Measurements from ENCODE around the gene TEX29. TPM values are rescaled to one million over a fixed set of nuclear protein-coding genes. Genes with fewer than 3 reads are reported as not detected.

TEX29 gene
- total RNA-seq, 5 donors from 2014 or later (not counting 1 experiment from before 2014, with no cell fraction given): 0.36 to 0.76 (median 0.70) TPM; not detected in 2

- H3K4me3 Mint-ChIP-seq: no peak overlapping the region
- Histone ChIP-seq H3K36me3 (ENCODE audit: control insufficient read depth in 2 of 2, extremely low read depth in 1 of 2, insufficient read depth in 1 of 2, low read length in 1 of 2) (no peaks in the 10 kb centered on the region), H3K4me1 (ENCODE audit: control insufficient read depth in 1 of 2, extremely low read depth in 1 of 2, insufficient read depth in 2 of 2, low read length in 2 of 2) (no peaks in the 10 kb centered on the region), H3K27me3 (replicated peaks in 1 of 2; ENCODE audit: control insufficient read depth in 2 of 2, extremely low read depth in 1 of 2, insufficient read depth in 2 of 2, low read length in 1 of 2) (no peaks in the 10 kb centered on the region), H3K27ac (ENCODE audit: low read length) (no peak overlapping the region), H3K4me3 (ENCODE audit: control insufficient read depth in 1 of 2, extremely low read depth in 1 of 2, low read length in 1 of 2) (no peak overlapping the region), H3K9me3 (no peaks in the 10 kb centered on the region)
- 88% methylated on average over 25 of the region's 25 CpGs for WGBS (ENCODE audit: insufficient coverage)
- POLR2A ChIA-PET: no interaction called here
- DNase-seq (no peak), ATAC-seq (replicated peaks in 1 of 4) (no peak)
- no peaks in the 10 kb centered on the region for H3K4me1 Mint-ChIP-seq
- H3K27me3 Mint-ChIP-seq: no peaks in the 10 kb centered on the region
- H3K9me3 Mint-ChIP-seq: no peaks in the 10 kb centered on the region
- CTCF ChIA-PET: no interaction called here
- no peak overlapping the region for H3K27ac Mint-ChIP-seq
- peaks cover 8% of the 10 kb centered on the region for H3K36me3 Mint-ChIP-seq
These were observed 24.2 kb downstream of the TEX29 start for GRCh38 chr13:111344471-111345191.

- Mint-ChIP-seq H3K4me1 (no peaks in the 10 kb centered on the region), H3K27ac (no peak overlapping the region), H3K4me3 (no peak overlapping the region), H3K36me3 (peaks cover 8% of the 10 kb centered on the region), H3K9me3 (no peaks in the 10 kb centered on the region), H3K27me3 (no peaks in the 10 kb centered on the region)
- Histone ChIP-seq H3K4me3 (ENCODE audit: control insufficient read depth in 1 of 2, extremely low read depth in 1 of 2, low read length in 1 of 2) (no peak overlapping the region), H3K36me3 (ENCODE audit: control insufficient read depth in 2 of 2, extremely low read depth in 1 of 2, insufficient read depth in 1 of 2, low read length in 1 of 2) (no peaks in the 10 kb centered on the region), H3K4me1 (ENCODE audit: control insufficient read depth in 1 of 2, extremely low read depth in 1 of 2, insufficient read depth in 2 of 2, low read length in 2 of 2) (no peaks in the 10 kb centered on the region), H3K27me3 (replicated peaks in 1 of 2; ENCODE audit: control insufficient read depth in 2 of 2, extremely low read depth in 1 of 2, insufficient read depth in 2 of 2, low read length in 1 of 2) (no peaks in the 10 kb centered on the region), H3K27ac (ENCODE audit: low read length) (no peak overlapping the region), H3K9me3 (no peaks in the 10 kb centered on the region)
- WGBS (ENCODE audit: insufficient coverage): 85% methylated on average over 9 of the region's 11 CpGs
- DNase-seq (no peak), ATAC-seq (replicated peaks in 1 of 4) (no peak)
- ChIA-PET POLR2A (no interaction called here), CTCF (no interaction called here)
These were observed 25.2 kb downstream of the TEX29 start for GRCh38 chr13:111345682-111346081.

GRCh38 chr13:111346101-111346680 is 25.7 kb downstream of the TEX29 start:
- Mint-ChIP-seq H3K27me3 (no peaks in the 10 kb centered on the region), H3K9me3 (no peaks in the 10 kb centered on the region), H3K4me3 (no peak overlapping the region), H3K36me3 (peaks cover 8% of the 10 kb centered on the region), H3K4me1 (no peaks in the 10 kb centered on the region), H3K27ac (no peak overlapping the region)
- no peak overlapping the region for H3K27ac ChIP-seq (ENCODE audit: low read length)
- no peaks in the 10 kb centered on the region for H3K4me1 ChIP-seq (ENCODE audit: control insufficient read depth in 1 of 2, extremely low read depth in 1 of 2, insufficient read depth in 2 of 2, low read length in 2 of 2)
- no peaks in the 10 kb centered on the region for H3K36me3 ChIP-seq (ENCODE audit: control insufficient read depth in 2 of 2, extremely low read depth in 1 of 2, insufficient read depth in 1 of 2, low read length in 1 of 2)
- 83% methylated on average over 20 of the region's 20 CpGs for whole genome bisulfite sequencing (ENCODE audit: insufficient coverage)
- H3K27me3 ChIP-seq (replicated peaks in 1 of 2; ENCODE audit: control insufficient read depth in 2 of 2, extremely low read depth in 1 of 2, insufficient read depth in 2 of 2, low read length in 1 of 2): no peaks in the 10 kb centered on the region
- ATAC-seq (replicated peaks in 1 of 4) (no peak), DNase-seq (no peak)
- POLR2A ChIA-PET: no interaction called here
- CTCF ChIA-PET: no interaction called here
- no peaks in the 10 kb centered on the region for H3K9me3 ChIP-seq
- H3K4me3 ChIP-seq (ENCODE audit: control insufficient read depth in 1 of 2, extremely low read depth in 1 of 2, low read length in 1 of 2): no peak overlapping the region

- Mint-ChIP-seq H3K36me3 (peaks cover 8% of the 10 kb centered on the region), H3K27me3 (no peaks in the 10 kb centered on the region), H3K9me3 (peaks cover 0 to 11% (median 0%) of the 10 kb centered on the region in 3 donors), H3K4me1 (no peaks in the 10 kb centered on the region), H3K27ac (no peak overlapping the region), H3K4me3 (no peak overlapping the region)
- H3K4me3 ChIP-seq (ENCODE audit: control insufficient read depth in 1 of 2, extremely low read depth in 1 of 2, low read length in 1 of 2): no peak overlapping the region
- no peaks in the 10 kb centered on the region for H3K4me1 ChIP-seq (ENCODE audit: control insufficient read depth in 1 of 2, extremely low read depth in 1 of 2, insufficient read depth in 2 of 2, low read length in 2 of 2)
- no peak overlapping the region for H3K27ac ChIP-seq (ENCODE audit: low read length)
- POLR2A ChIA-PET: no interaction called here
- H3K9me3 ChIP-seq: no peaks in the 10 kb centered on the region
- no peaks in the 10 kb centered on the region for H3K36me3 ChIP-seq (ENCODE audit: control insufficient read depth in 2 of 2, extremely low read depth in 1 of 2, insufficient read depth in 1 of 2, low read length in 1 of 2)
- 72% methylated on average over 6 of the region's 6 CpGs for WGBS (ENCODE audit: insufficient coverage)
- CTCF ChIA-PET: no interaction called here
- ATAC-seq (replicated peaks in 1 of 4) (no peak), DNase-seq (no peak)
- no peaks in the 10 kb centered on the region for H3K27me3 ChIP-seq (replicated peaks in 1 of 2; ENCODE audit: control insufficient read depth in 2 of 2, extremely low read depth in 1 of 2, insufficient read depth in 2 of 2, low read length in 1 of 2)
These were observed 27.0 kb downstream of the TEX29 start for GRCh38 chr13:111347438-111347837.

- Histone ChIP-seq H3K36me3 (ENCODE audit: control insufficient read depth in 2 of 2, extremely low read depth in 1 of 2, insufficient read depth in 1 of 2, low read length in 1 of 2) (no peaks in the 10 kb centered on the region), H3K4me3 (ENCODE audit: control insufficient read depth in 1 of 2, extremely low read depth in 1 of 2, low read length in 1 of 2) (no peak overlapping the region), H3K4me1 (ENCODE audit: control insufficient read depth in 1 of 2, extremely low read depth in 1 of 2, insufficient read depth in 2 of 2, low read length in 2 of 2) (peaks cover 0 to 6% of the 10 kb centered on the region in 2 experiments), H3K9me3 (no peaks in the 10 kb centered on the region), H3K27ac (ENCODE audit: low read length) (no peak overlapping the region), H3K27me3 (replicated peaks in 1 of 2; ENCODE audit: control insufficient read depth in 2 of 2, extremely low read depth in 1 of 2, insufficient read depth in 2 of 2, low read length in 1 of 2) (no peaks in the 10 kb centered on the region)
- ATAC-seq (replicated peaks in 1 of 4) (no peak), DNase-seq (no peak)
- H3K4me3 Mint-ChIP-seq: no peak overlapping the region
- peaks cover 9 to 10% (median 10%) of the 10 kb centered on the region in 3 donors for H3K4me1 Mint-ChIP-seq
- no peaks in the 10 kb centered on the region for H3K36me3 Mint-ChIP-seq
- H3K27ac Mint-ChIP-seq: no peak overlapping the region
- no peaks in the 10 kb centered on the region for H3K27me3 Mint-ChIP-seq
- ChIA-PET CTCF (no interaction called here), POLR2A (no interaction called here)
- H3K9me3 Mint-ChIP-seq: peaks cover 0 to 16% (median 2%) of the 10 kb centered on the region in 3 donors
- 63% methylated on average over 1 of the region's 2 CpGs for WGBS (ENCODE audit: insufficient coverage)
These were observed 33.1 kb downstream of the TEX29 start for GRCh38 chr13:111353508-111353907.

- 49% methylated on average over 5 of the region's 7 CpGs for WGBS (ENCODE audit: insufficient coverage)
- Mint-ChIP-seq H3K27ac (no peak overlapping the region), H3K9me3 (peaks cover 0 to 16% (median 2%) of the 10 kb centered on the region in 3 donors), H3K27me3 (peaks cover 0 to 4% of the 10 kb centered on the region in 2 donors), H3K36me3 (no peaks in the 10 kb centered on the region), H3K4me3 (no peak overlapping the region), H3K4me1 (peaks cover 9 to 10% (median 10%) of the 10 kb centered on the region in 3 donors)
- Histone ChIP-seq H3K9me3 (no peaks in the 10 kb centered on the region), H3K4me1 (ENCODE audit: control insufficient read depth in 1 of 2, extremely low read depth in 1 of 2, insufficient read depth in 2 of 2, low read length in 2 of 2) (peaks cover 0 to 6% of the 10 kb centered on the region in 2 experiments), H3K36me3 (ENCODE audit: control insufficient read depth in 2 of 2, extremely low read depth in 1 of 2, insufficient read depth in 1 of 2, low read length in 1 of 2) (no peaks in the 10 kb centered on the region), H3K27me3 (replicated peaks in 1 of 2; ENCODE audit: control insufficient read depth in 2 of 2, extremely low read depth in 1 of 2, insufficient read depth in 2 of 2, low read length in 1 of 2) (peaks cover 0 to 8% of the 10 kb centered on the region in 2 experiments), H3K4me3 (ENCODE audit: control insufficient read depth in 1 of 2, extremely low read depth in 1 of 2, low read length in 1 of 2) (no peak overlapping the region), H3K27ac (ENCODE audit: low read length) (no peak overlapping the region)
- no peak for ATAC-seq (replicated peaks in 1 of 4)
- peak in 1 of 35 experiments; percentile 8 for DNase-seq
- CTCF ChIA-PET: no interaction called here
- POLR2A ChIA-PET: interaction anchor here in 1 of 2 donors (0.7 kb wide), 1 partner anchor 13 kb away, joined by 6 read pairs; no protein-coding TSS in a partner anchor
These were observed 34.3 kb downstream of the TEX29 start for GRCh38 chr13:111354789-111355188.

Data from T-cell (primary cell).